K562 (cell line): ENCODE results near the gene CHAC1. TPM values are rescaled to one million over a fixed set of nuclear protein-coding genes. Genes with fewer than 3 reads are reported as not detected.

Experiments
- ATF7 ChIP-seq: fragments of 450-650 bp; IDR thresholded peaks from 2 replicates; pipeline ENCODE4 v1.7.1; 2014; ENCODE audit warnings: mild to moderate bottlenecking, moderate library complexity
- CBX1 ChIP-seq: sonication (generic); IDR thresholded peaks from 2 replicates; pipeline ENCODE4 v1.6.1; 2016; ENCODE audit warnings: antibody characterized with exemption, low read depth, mild to moderate bottlenecking
- EP300 ChIP-seq: IDR thresholded peaks from 2 replicates; pipeline ENCODE4 v1.6.1; 2012; ENCODE audit warnings: low read length, improper control_type of control experiment
- FOXP1 ChIP-seq: sonication (generic); formaldehyde crosslinking; IDR thresholded peaks from 2 replicates; pipeline ENCODE4 v1.8.0; 2022; ENCODE audit warnings: mild to moderate bottlenecking, missing genetic modification reagents
- FOXP4 ChIP-seq: sonication (generic); formaldehyde crosslinking; IDR thresholded peaks from 2 replicates; pipeline ENCODE4 v1.8.0; 2022; ENCODE audit warnings: mild to moderate bottlenecking, missing genetic modification reagents, borderline replicate concordance
- GABPA ChIP-seq: fragments of 200-800 bp; sonication (Bioruptor generic); conservative IDR thresholded peaks from 2 replicates; pipeline ENCODE4 v1.6.1; 2016; ENCODE audit warnings: low read depth, missing genetic modification characterization, missing compliant biosample characterization
- GTF2E2 ChIP-seq: fragments of 200-800 bp; sonication (Bioruptor generic); IDR thresholded peaks from 2 replicates; pipeline ENCODE4 v1.6.1; 2016; ENCODE audit warnings: missing genetic modification characterization, missing compliant biosample characterization
- HSF4 ChIP-seq: fragments of 250-450 bp; sonication (Bioruptor Pico); IDR thresholded peaks from 2 replicates; pipeline ENCODE4 v2.1.2; 2022; ENCODE audit warnings: mild to moderate bottlenecking, moderate library complexity, borderline replicate concordance
- NBN ChIP-seq: fragments of 450-650 bp; IDR thresholded peaks from 2 replicates; pipeline ENCODE4 v1.6.1; 2016; ENCODE audit warnings: low read depth, mild to moderate bottlenecking
- PCBP1 ChIP-seq: fragments of 200-400 bp; formaldehyde crosslinking; IDR thresholded peaks from 2 replicates; pipeline ENCODE4 v1.6.1; 2018; ENCODE audit warnings: mild to moderate bottlenecking, low read depth, low read length; ENCODE audit not compliant: poor library complexity, severe bottlenecking
- PHB2 ChIP-seq: fragments of 450-650 bp; IDR thresholded peaks from 2 replicates; pipeline ENCODE4 v1.6.1; 2017; ENCODE audit warnings: low read depth
- RAD51 ChIP-seq: fragments of 450-650 bp; IDR thresholded peaks from 2 replicates; pipeline ENCODE4 v1.7.1; 2016; ENCODE audit warnings: low read depth, mild to moderate bottlenecking, borderline replicate concordance
- RUNX1 ChIP-seq: sonication (generic); IDR thresholded peaks from 2 replicates; pipeline ENCODE4 v1.6.1; 2016; ENCODE audit warnings: antibody characterized with exemption, low read depth
- SP1 ChIP-seq: sonication (generic); formaldehyde crosslinking; IDR thresholded peaks from 2 replicates; pipeline ENCODE4 v1.8.1; 2022; ENCODE audit warnings: mild to moderate bottlenecking, missing genetic modification reagents
- TCFL5 ChIP-seq: fragments of 250-450 bp; sonication (Bioruptor Pico); conservative IDR thresholded peaks from 2 replicates; pipeline ENCODE4 v1.6.1; 2021; ENCODE audit warnings: mild to moderate bottlenecking, moderate library complexity, matching md5 sums
- TEAD4 ChIP-seq, 2 experiments: sonication (generic) in 1 of 2; formaldehyde crosslinking in 1 of 2; IDR thresholded peaks; 2 replicates each; pipeline versions ENCODE4 v1.6.1 to v1.8.0; 2012 to 2022; ENCODE audit warnings: borderline replicate concordance in 1 of 2, inconsistent platforms in 1 of 2, low read length in 1 of 2, mild to moderate bottlenecking in 1 of 2, missing genetic modification reagents in 1 of 2
- THRA ChIP-seq: fragments of 450-650 bp; IDR thresholded peaks from 2 replicates; pipeline ENCODE4 v1.6.1; 2017; ENCODE audit warnings: mild to moderate bottlenecking, moderate library complexity
- TRIM24 ChIP-seq, 2 experiments: fragments of 450-650 bp; IDR thresholded peaks; 2 replicates each; pipeline ENCODE4 v1.6.1; 2016
- ZNF395 ChIP-seq: fragments of 200-800 bp; sonication (Bioruptor generic); IDR thresholded peaks from 2 replicates; pipeline ENCODE4 v1.6.1; 2017; ENCODE audit warnings: missing genetic modification characterization, missing compliant biosample characterization
- ZNF431 ChIP-seq: sonication (generic); formaldehyde crosslinking; IDR thresholded peaks from 2 replicates; pipeline ENCODE4 v1.8.0; 2022; ENCODE audit warnings: mild to moderate bottlenecking, missing genetic modification reagents
- polyA plus RNA-seq, 8 experiments: library from polyadenylated mRNA; depleted of rRNA in 4 of 8; stranded (reverse) in 5 of 8; unstranded in 3 of 8; fragments of >200 nt; fragmentation: Nextera tagmentation in 2 of 8; fragmentation: Illumina TruSeq in 1 of 8; extraction: Ambion mirVana in 2 of 8; extraction: Trizol in 1 of 8; gene quantifications; 2 replicates each; pipeline versions ENCODE4 v1.2.1 to v1.2.3, GENCODE V29; 2011 to 2014; ENCODE audit warnings: inconsistent platforms in 1 of 8, missing spikeins in 1 of 8
- total RNA-seq, 7 experiments: library from RNA; depleted of rRNA in 6 of 7; stranded (reverse); fragments of >200 nt in 6 of 7; fragmentation: Illumina TruSeq in 2 of 7; extraction: Trizol in 2 of 7; gene quantifications; 2 replicates each; pipeline versions ENCODE4 v1.2.1 to v1.2.3, GENCODE V29; 2011 to 2021; ENCODE audit warnings: low replicate concordance in 1 of 7
- TF ChIP-seq, protein P1 (sequence below): fragments of 450-650 bp; IDR thresholded peaks from 2 replicates; pipeline ENCODE4 v1.6.1; 2016; ENCODE audit warnings: antibody characterized with exemption

Gene CHAC1
- total and polyA plus RNA-seq, 9 of the 15 experiments (the other 6 are each of a cell fraction or from before 2014, with no cell fraction given) = 0.47 to 39.0 (median 7.5) TPM

- TF ChIP-seq, protein P1, sequence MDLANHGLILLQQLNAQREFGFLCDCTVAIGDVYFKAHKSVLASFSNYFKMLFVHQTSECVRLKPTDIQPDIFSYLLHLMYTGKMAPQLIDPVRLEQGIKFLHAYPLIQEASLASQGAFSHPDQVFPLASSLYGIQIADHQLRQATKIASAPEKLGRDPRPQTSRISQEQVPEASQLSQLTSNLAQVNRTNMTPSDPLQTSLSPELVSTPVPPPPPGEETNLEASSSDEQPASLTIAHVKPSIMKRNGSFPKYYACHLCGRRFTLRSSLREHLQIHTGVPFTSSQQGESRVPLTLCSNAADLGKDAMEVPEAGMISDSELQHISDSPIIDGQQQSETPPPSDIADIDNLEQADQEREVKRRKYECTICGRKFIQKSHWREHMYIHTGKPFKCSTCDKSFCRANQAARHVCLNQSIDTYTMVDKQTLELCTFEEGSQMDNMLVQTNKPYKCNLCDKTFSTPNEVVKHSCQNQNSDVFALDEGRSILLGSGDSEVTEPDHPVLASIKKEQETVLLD = peak; percentile 90
- TF ChIP-seq EP300 (no peak), CBX1 (no peak), NBN (peak; percentile 80), PCBP1 (no peak), SP1 (peak; percentile 59; the same call in 1 of the 2 replicates), RUNX1 (0 out of 2 replicates have a peak, but pooled peaks have one; percentile 13), ZNF431 (CRISPR knock-in tag) (0 out of 2 replicates have a peak, but pooled peaks have one; percentile 12), ZNF395 (CRISPR knock-in tag) (no peak), RAD51 (no peak), FOXP4 (CRISPR knock-in tag) (0 out of 2 replicates have a peak, but pooled peaks have one; percentile 44), ATF7 (no peak), FOXP1 (peak; percentile 62; the same call in 1 of the 2 replicates), TEAD4 (IDR thresholded peaks at IDR 0.05; ENCODE audit: low read length) (no peak), TEAD4 (CRISPR knock-in tag; IDR thresholded peaks at IDR 0.05; ENCODE audit: borderline replicate concordance) (no peak), GTF2E2 (tag) (no peak), TRIM24 (IDR thresholded peaks at IDR 0.05) (peak; percentile 16 to 45; a peak in 2 of 4 replicates), GABPA (tag) (no peak), TCFL5 (CRISPR knock-in tag) (no peak), PHB2 (no peak), THRA (no peak), HSF4 (CRISPR knock-in tag) (no peak)
These were observed 22.6 kb upstream of the CHAC1 start (continued) for GRCh38 chr15:40930430-40931299.
